ENCODE data around the gene GRK7.
A peak's percentile ranks its signal among the peaks of the same experiment; 100 is the strongest.

Gene GRK7

GRCh38 chr3:141763088-141763750, at the start of gene GRK7:
GRK7 (plus strand) TSS chr3:141763408; CDS start chr3:141778285, 14,877 bp downstream.
- no peaks in the 10 kb centered on the region for H4K20me1 ChIP-seq
- no peaks in the 10 kb centered on the region for H3K27me3 ChIP-seq
- peaks cover 15 to 30% (median 16%) of the 10 kb centered on the region in 10 experiments for H3K4me1 ChIP-seq
- H3K9ac ChIP-seq, result no peak within 1 kb of the TSS
- H3K27ac ChIP-seq, result peak within 1 kb of the TSS in 3 of 11 experiments; percentile 31 to 49 (median 34); a peak in 4 of 22 replicates
- H3K4me2 ChIP-seq, result peak within 1 kb of the TSS in 5 of 11 experiments; percentile 41 to 69 (median 66); a peak in 6 of 22 replicates
- no peak within 1 kb of the TSS for H3K4me3 ChIP-seq
- no peaks in the 10 kb centered on the region for H3K36me3 ChIP-seq
- H3K9me3 ChIP-seq (replicated peaks in 1 of 11), result peaks cover 0 to 7% (median 0%) of the 10 kb centered on the region in 11 experiments; a peak in 1 of 22 replicates
- no peak for TF ChIP-seq Cebpa-rat (IDR thresholded peaks at IDR 0.05)

GRCh38 chr3:141714671-141715070, 48.5 kb upstream of the GRK7 start:
- peaks cover 0 to 8% (median 4%) of the 10 kb centered on the region in 11 experiments; a peak in 11 of 22 replicates for H3K9me3 ChIP-seq (replicated peaks in 1 of 11)
- H4K20me1 ChIP-seq, result no peaks in the 10 kb centered on the region
- no peaks in the 10 kb centered on the region for H3K4me1 ChIP-seq
- no peak overlapping the region for H3K9ac ChIP-seq
- no peak for TF ChIP-seq Cebpa-rat (IDR thresholded peaks at IDR 0.05)
- no peaks in the 10 kb centered on the region for H3K27me3 ChIP-seq
- H3K4me2 ChIP-seq, result no peak overlapping the region
- H3K4me3 ChIP-seq, result no peak overlapping the region
- H3K36me3 ChIP-seq, result no peaks in the 10 kb centered on the region
- no peak overlapping the region for H3K27ac ChIP-seq

- Histone ChIP-seq H3K9ac (no peak overlapping the region), H3K36me3 (no peaks in the 10 kb centered on the region), H3K4me1 (peaks cover 0 to 6% (median 1%) of the 10 kb centered on the region in 10 experiments; a peak in 6 of 20 replicates), H3K9me3 (replicated peaks in 1 of 11) (no peaks in the 10 kb centered on the region), H3K4me3 (no peak overlapping the region), H4K20me1 (no peaks in the 10 kb centered on the region), H3K27me3 (no peaks in the 10 kb centered on the region), H3K27ac (no peak overlapping the region), H3K4me2 (no peak overlapping the region)
- TF ChIP-seq Cebpa-rat (IDR thresholded peaks at IDR 0.05), result no peak
Observed at GRCh38 chr3:141722081-141722480, 41.1 kb upstream of the GRK7 start.

- Histone ChIP-seq H3K27ac (no peak overlapping the region), H4K20me1 (no peaks in the 10 kb centered on the region), H3K36me3 (no peaks in the 10 kb centered on the region), H3K4me1 (peaks cover 0 to 10% (median 1%) of the 10 kb centered on the region in 10 experiments; a peak in 6 of 20 replicates), H3K4me2 (no peak overlapping the region), H3K27me3 (no peaks in the 10 kb centered on the region), H3K9me3 (replicated peaks in 1 of 11) (no peaks in the 10 kb centered on the region), H3K4me3 (no peak overlapping the region), H3K9ac (no peak overlapping the region)
- TF ChIP-seq Cebpa-rat (IDR thresholded peaks at IDR 0.05), result no peak
Observed at GRCh38 chr3:141722648-141723047, 40.6 kb upstream of the GRK7 start.

- TF ChIP-seq Cebpa-rat (IDR thresholded peaks at IDR 0.05), result no peak
Observed at GRCh38 chr3:141723255-141723654, 40.0 kb upstream of the GRK7 start.

GRCh38 chr3:141724186-141724585, 39.0 kb upstream of the GRK7 start:
- Histone ChIP-seq H3K27me3 (no peaks in the 10 kb centered on the region), H3K4me1 (peaks cover 0 to 10% (median 1%) of the 10 kb centered on the region in 10 experiments; a peak in 6 of 20 replicates), H3K9ac (no peak overlapping the region), H3K4me2 (no peak overlapping the region), H3K4me3 (no peak overlapping the region), H3K27ac (no peak overlapping the region), H3K9me3 (replicated peaks in 1 of 11) (no peaks in the 10 kb centered on the region), H4K20me1 (no peaks in the 10 kb centered on the region), H3K36me3 (no peaks in the 10 kb centered on the region)
- no peak for TF ChIP-seq Cebpa-rat (IDR thresholded peaks at IDR 0.05)

More at GRCh38 chr3:141723255-141723654, 40.0 kb upstream of the GRK7 start:
- H3K27me3 ChIP-seq, result no peaks in the 10 kb centered on the region
- H3K27ac ChIP-seq, result no peak overlapping the region
- no peaks in the 10 kb centered on the region for H3K9me3 ChIP-seq (replicated peaks in 1 of 11)
- H3K4me3 ChIP-seq, result no peak overlapping the region
- H3K4me1 ChIP-seq, result peaks cover 0 to 10% (median 1%) of the 10 kb centered on the region in 10 experiments; a peak in 6 of 20 replicates
- no peaks in the 10 kb centered on the region for H4K20me1 ChIP-seq
- no peaks in the 10 kb centered on the region for H3K36me3 ChIP-seq
- H3K4me2 ChIP-seq, result no peak overlapping the region
- H3K9ac ChIP-seq, result no peak overlapping the region

- no peak overlapping the region for H3K4me2 ChIP-seq
- peaks cover 0 to 10% (median 1%) of the 10 kb centered on the region in 10 experiments; a peak in 6 of 20 replicates for H3K4me1 ChIP-seq
- H3K36me3 ChIP-seq, result no peaks in the 10 kb centered on the region
- no peak for TF ChIP-seq Cebpa-rat (IDR thresholded peaks at IDR 0.05)
- no peak overlapping the region for H3K27ac ChIP-seq
- H3K27me3 ChIP-seq, result no peaks in the 10 kb centered on the region
- H4K20me1 ChIP-seq, result no peaks in the 10 kb centered on the region
- H3K4me3 ChIP-seq, result no peak overlapping the region
- H3K9ac ChIP-seq, result no peak overlapping the region
- no peaks in the 10 kb centered on the region for H3K9me3 ChIP-seq (replicated peaks in 1 of 11)
Observed at GRCh38 chr3:141725036-141725435, 38.2 kb upstream of the GRK7 start.

GRCh38 chr3:141726483-141726882, 36.7 kb upstream of the GRK7 start:
- no peak overlapping the region for H3K9ac ChIP-seq
- TF ChIP-seq Cebpa-rat (IDR thresholded peaks at IDR 0.05), result no peak
- H3K4me1 ChIP-seq, result peaks cover 0 to 10% (median 1%) of the 10 kb centered on the region in 10 experiments; a peak in 6 of 20 replicates
- peak overlapping the region in 1 of 11 experiments; percentile 9; a peak in 1 of 22 replicates for H3K4me2 ChIP-seq
- no peak overlapping the region for H3K4me3 ChIP-seq
- no peaks in the 10 kb centered on the region for H4K20me1 ChIP-seq
- no peaks in the 10 kb centered on the region for H3K36me3 ChIP-seq
- H3K27me3 ChIP-seq, result no peaks in the 10 kb centered on the region
- no peaks in the 10 kb centered on the region for H3K9me3 ChIP-seq (replicated peaks in 1 of 11)
- H3K27ac ChIP-seq, result no peak overlapping the region

- no peak for TF ChIP-seq Cebpa-rat (IDR thresholded peaks at IDR 0.05)
- Histone ChIP-seq H3K9me3 (replicated peaks in 1 of 11) (no peaks in the 10 kb centered on the region), H3K9ac (no peak overlapping the region), H3K4me2 (no peak overlapping the region), H3K36me3 (no peaks in the 10 kb centered on the region), H3K4me3 (no peak overlapping the region), H3K27me3 (no peaks in the 10 kb centered on the region), H3K4me1 (peaks cover 0 to 10% (median 1%) of the 10 kb centered on the region in 10 experiments; a peak in 6 of 20 replicates), H3K27ac (no peak overlapping the region), H4K20me1 (no peaks in the 10 kb centered on the region)
Observed at GRCh38 chr3:141728355-141728892, 34.8 kb upstream of the GRK7 start.
